CD8-positive, alpha-beta memory T cell (primary cell): Measurements from ENCODE around the gene PGBD2. TPM values are rescaled to one million over a fixed set of nuclear protein-coding genes. Genes with fewer than 3 reads are reported as not detected.
"Not testable (repeated sequence)": the region's sequence is repeated elsewhere in the genome, so short reads cannot be mapped to it uniquely, and the experiment has no call there.

Source experiments
- CTCF ChIA-PET: fragments of 350-600 bp; sonication (Branson Sonifier 250); formaldehyde crosslinking; loops from one replicate; lab custom pipeline; 2021; ENCODE audit warnings: antibody characterized with exemption; lab: Charles Lee
- POLR2A ChIA-PET: fragments of 350-600 bp; sonication (Branson Sonifier 250); formaldehyde crosslinking; loops from one replicate; lab custom pipeline; 2021; ENCODE audit warnings: antibody characterized with exemption; lab: Charles Lee
- DNase-seq, 5 donors: peaks; one replicate each; pipeline versions ENCODE4 v3.0.0 to v3.0.0-alpha.2; 2020 to 2022; ENCODE audit warnings: mixed read lengths in 1 of 5
- H3K27ac ChIP-seq: one replicate; pipeline ENCODE4 v1.7.0; 2013; ENCODE audit warnings: low read depth, mild to moderate bottlenecking, low read length, moderate library complexity
- H3K27me3 ChIP-seq: 2 replicates; pipeline ENCODE4 v1.7.0; 2013; ENCODE audit warnings: low read length, mild to moderate bottlenecking; ENCODE audit not compliant: insufficient read depth, poor library complexity, severe bottlenecking
- H3K36me3 ChIP-seq: 2 replicates; pipeline ENCODE4 v1.7.0; 2013; ENCODE audit warnings: mild to moderate bottlenecking, low read length, moderate library complexity; ENCODE audit not compliant: insufficient read depth
- H3K4me1 ChIP-seq: 2 replicates; pipeline ENCODE4 v1.7.0; 2013; ENCODE audit warnings: mild to moderate bottlenecking, low read length, moderate library complexity; ENCODE audit not compliant: insufficient read depth
- H3K4me3 ChIP-seq: 2 replicates; pipeline ENCODE4 v1.7.0; 2013; ENCODE audit warnings: mild to moderate bottlenecking, low read length
- H3K9me3 ChIP-seq: 2 replicates; pipeline ENCODE4 v1.7.0; 2013; ENCODE audit warnings: mild to moderate bottlenecking, low read length
- H3K27ac Mint-ChIP-seq, 8 donors: one replicate each; pipeline ENCODE4 v1.8.0; 2020 to 2021; ENCODE audit warnings: mixed read lengths in 8 of 8, mild to moderate bottlenecking in 6 of 8, inconsistent platforms in 3 of 8, moderate library complexity in 3 of 8
- H3K27me3 Mint-ChIP-seq, 2 donors: one replicate each; pipeline ENCODE4 v1.8.0; 2020 to 2021; ENCODE audit warnings: mixed read lengths in 2 of 2, mild to moderate bottlenecking in 1 of 2, moderate library complexity in 1 of 2
- H3K36me3 Mint-ChIP-seq, 3 donors: one replicate each; pipeline ENCODE4 v1.8.0; 2020 to 2021; ENCODE audit warnings: mixed read lengths in 3 of 3, inconsistent platforms in 1 of 3, mild to moderate bottlenecking in 1 of 3
- H3K4me1 Mint-ChIP-seq, 3 donors: one replicate each; pipeline ENCODE4 v1.8.0; 2020 to 2021; ENCODE audit warnings: mixed read lengths in 3 of 3, inconsistent platforms in 1 of 3, mild to moderate bottlenecking in 1 of 3
- H3K4me3 Mint-ChIP-seq, 7 donors: one replicate each; pipeline ENCODE4 v1.8.0; 2020 to 2021; ENCODE audit warnings: mixed read lengths in 7 of 7, mild to moderate bottlenecking in 6 of 7, moderate library complexity in 4 of 7, inconsistent platforms in 2 of 7
- H3K9me3 Mint-ChIP-seq, 5 donors: one replicate each; pipeline ENCODE4 v1.8.0; 2020 to 2022; ENCODE audit warnings: mixed read lengths in 5 of 5, mild to moderate bottlenecking in 3 of 5, moderate library complexity in 2 of 5, inconsistent platforms in 1 of 5
- polyA plus RNA-seq: library from polyadenylated mRNA; unstranded; fragments of 300-500 nt; fragmentation: Illumina TruSeq; gene quantifications from one replicate; pipeline ENCODE4 v1.2.3, GENCODE V29; 2021
- total RNA-seq, 2 experiments: library from RNA; stranded (reverse); gene quantifications; one replicate each; pipeline ENCODE4 v1.2.3, GENCODE V29; 2021

PGBD2 gene
- total and polyA plus RNA-seq, 3 experiments from 2014 or later = 7.0 to 13.7 (median 8.1) TPM

DNA sequence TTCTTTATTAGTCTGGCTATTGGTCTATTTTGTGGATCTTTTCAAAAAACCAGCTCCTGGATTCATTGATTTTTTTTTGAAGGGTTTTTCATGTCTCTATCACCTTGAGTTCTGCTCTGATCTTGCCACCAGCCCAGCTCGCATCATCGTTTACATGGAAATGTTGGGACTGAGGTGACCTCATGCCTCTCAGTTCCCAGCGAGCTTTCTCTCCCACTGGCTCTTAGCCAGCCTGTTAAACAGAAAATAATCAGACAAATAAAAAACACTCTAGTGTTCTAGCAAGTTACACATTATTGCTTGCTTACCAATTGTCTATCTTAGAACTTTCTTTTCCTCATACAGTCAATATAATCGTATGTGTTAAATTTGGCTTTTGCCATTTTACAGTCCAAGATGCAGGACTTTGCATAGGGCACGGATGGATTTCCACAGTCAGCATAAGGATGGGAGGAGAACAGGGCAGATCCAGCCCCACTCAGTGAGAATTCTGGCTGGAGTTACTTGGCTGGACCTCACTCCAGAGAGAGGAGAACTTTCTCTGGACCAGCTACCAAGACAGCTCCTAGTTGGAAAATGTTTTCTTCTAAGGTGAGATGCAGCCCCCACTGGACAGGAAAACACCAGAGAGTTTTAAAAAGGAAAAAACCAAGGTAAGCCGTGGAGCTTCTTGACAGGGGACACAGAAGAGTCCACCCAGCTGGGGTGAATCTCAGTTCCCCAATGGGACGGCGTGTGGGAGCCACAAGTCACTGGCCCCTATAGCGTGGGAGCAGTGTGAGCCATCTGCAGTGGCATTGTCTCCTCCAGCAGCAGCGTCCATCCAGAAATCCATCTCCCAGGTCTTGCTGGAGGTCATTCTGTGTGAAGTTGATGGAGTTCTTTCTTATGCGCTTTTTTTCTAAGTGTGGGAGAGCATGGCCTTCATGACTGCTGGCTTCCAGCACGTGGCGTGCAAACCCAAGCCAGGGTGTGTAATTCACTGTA is 17.6 kb downstream of the PGBD2 start:
- CTCF ChIA-PET = interaction anchor here (1.0 to 1.2 kb wide), 2 partner anchors 21 to 98 kb away, joined by 3 read pairs; partner anchors contain the start of gene SH3BP5L
- no peak overlapping the region for H3K4me3 ChIP-seq
- H3K36me3 ChIP-seq = no peaks in the 10 kb centered on the region
- no peaks in the 10 kb centered on the region for H3K27me3 Mint-ChIP-seq
- H3K4me1 ChIP-seq = peaks cover 17% of the 10 kb centered on the region
- H3K9me3 Mint-ChIP-seq = no peaks in the 10 kb centered on the region
- H3K27me3 ChIP-seq = no peaks in the 10 kb centered on the region
- H3K36me3 Mint-ChIP-seq = peaks cover 7 to 34% (median 16%) of the 10 kb centered on the region in 3 donors
- no peaks in the 10 kb centered on the region for H3K9me3 ChIP-seq
- H3K4me3 Mint-ChIP-seq = peak overlapping the region in 1 of 7 donors; percentile 80
- POLR2A ChIA-PET = no interaction called here
- peaks cover 15 to 26% (median 22%) of the 10 kb centered on the region in 3 donors for H3K4me1 Mint-ChIP-seq
- H3K27ac Mint-ChIP-seq = peak overlapping the region in 2 of 8 donors; percentile 68 to 77
- no peak for DNase-seq
- H3K27ac ChIP-seq = no peak overlapping the region

DNA sequence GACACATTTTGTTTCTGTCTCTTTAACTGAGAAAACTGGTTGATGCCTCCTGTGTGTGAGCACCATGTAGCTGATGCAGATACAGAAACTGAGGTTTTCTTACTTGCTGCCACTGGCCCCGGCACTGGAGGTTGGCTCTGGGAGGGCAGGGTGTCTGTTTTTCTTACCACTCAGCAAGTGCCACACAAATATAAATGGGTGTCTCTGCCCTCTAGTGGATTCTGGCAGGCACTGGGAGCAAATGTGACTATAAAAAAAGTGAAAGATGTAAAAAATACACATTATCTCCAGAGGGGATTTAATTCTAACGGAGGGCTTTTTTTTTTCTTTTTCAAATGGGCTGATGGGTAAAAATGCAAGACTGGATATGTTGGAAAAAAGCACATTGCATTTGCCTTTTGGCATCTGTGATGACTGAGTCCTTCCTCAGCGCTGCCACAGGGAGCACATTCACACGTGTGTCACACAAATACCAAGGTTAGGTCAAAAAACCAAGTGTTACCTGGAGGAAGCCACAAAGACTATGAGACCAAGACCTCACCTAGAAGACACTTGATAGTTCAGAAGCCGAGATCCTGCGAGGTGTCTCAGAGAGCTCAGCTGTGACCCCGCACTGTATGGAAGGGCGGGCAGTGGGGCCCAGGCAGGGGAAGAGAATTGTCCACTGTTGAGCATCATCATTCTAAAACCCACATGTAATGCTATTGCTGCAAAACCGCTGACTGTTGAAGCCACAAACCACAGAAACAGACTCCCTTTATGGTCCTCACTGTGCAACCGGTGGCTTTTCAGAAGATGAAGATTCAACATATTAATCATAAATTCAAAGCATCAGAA is 18.9 kb downstream of the PGBD2 start:
- H3K9me3 ChIP-seq = no peaks in the 10 kb centered on the region
- Mint-ChIP-seq H3K4me1 (peaks cover 15 to 26% (median 22%) of the 10 kb centered on the region in 3 donors), H3K27me3 (no peaks in the 10 kb centered on the region), H3K4me3 (peak overlapping the region in 6 of 7 donors; percentile 35 to 70 (median 53)), H3K9me3 (no peaks in the 10 kb centered on the region), H3K27ac (peak overlapping the region; percentile 2 to 89 (median 46)), H3K36me3 (peaks cover 0 to 26% (median 9%) of the 10 kb centered on the region in 3 donors)
- POLR2A ChIA-PET = no interaction called here
- peak; percentile 25 to 69 (median 59) for DNase-seq
- CTCF ChIA-PET = interaction anchor here (1.0 kb wide), 1 partner anchor 99 kb away, joined by 3 read pairs; the partner anchor contains the start of gene SH3BP5L
- H3K27me3 ChIP-seq = no peaks in the 10 kb centered on the region
- no peaks in the 10 kb centered on the region for H3K36me3 ChIP-seq
- no peak overlapping the region for H3K4me3 ChIP-seq
- H3K27ac ChIP-seq = no peak overlapping the region
- H3K4me1 ChIP-seq = peaks cover 17% of the 10 kb centered on the region

DNA sequence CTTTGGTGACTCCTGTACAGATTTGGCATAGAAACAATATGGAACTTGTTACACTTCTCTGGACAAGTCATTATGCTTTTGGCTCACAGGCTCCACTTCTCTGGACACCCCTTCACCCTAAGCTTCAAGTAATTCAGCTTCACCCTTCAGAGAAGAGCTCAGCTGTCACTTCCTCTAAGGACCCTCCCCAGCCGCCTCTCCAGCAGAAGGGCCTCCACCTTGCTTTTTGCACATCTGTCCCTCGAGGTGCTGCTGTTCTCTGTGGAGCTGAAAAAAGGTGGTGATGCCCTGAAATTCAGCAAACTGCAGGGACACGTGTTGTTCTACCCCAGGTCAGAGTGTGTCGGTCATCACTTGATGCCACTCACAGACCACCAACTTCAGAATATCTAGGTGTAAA is 19.8 kb downstream of the PGBD2 start:
- H3K36me3 Mint-ChIP-seq = peaks cover 0 to 18% (median 7%) of the 10 kb centered on the region in 3 donors
- H3K27me3 ChIP-seq, H3K27ac ChIP-seq, H3K9me3 ChIP-seq, H3K27me3 Mint-ChIP-seq, H3K4me3 ChIP-seq, POLR2A ChIA-PET, H3K9me3 Mint-ChIP-seq, H3K36me3 ChIP-seq, DNase-seq: not testable (repeated sequence)
- CTCF ChIA-PET = interaction anchor here (1.4 to 1.5 kb wide), 2 partner anchors 84 to 100 kb away, joined by 4 read pairs; partner anchors contain the start of gene SH3BP5L
- H3K27ac Mint-ChIP-seq = peak overlapping the region in 1 of 8 donors; percentile 58
- H3K4me1 Mint-ChIP-seq = peaks cover 15 to 25% (median 21%) of the 10 kb centered on the region in 3 donors
- H3K4me3 Mint-ChIP-seq = peak overlapping the region in 1 of 7 donors; percentile 67
- peaks cover 17% of the 10 kb centered on the region for H3K4me1 ChIP-seq

DNA sequence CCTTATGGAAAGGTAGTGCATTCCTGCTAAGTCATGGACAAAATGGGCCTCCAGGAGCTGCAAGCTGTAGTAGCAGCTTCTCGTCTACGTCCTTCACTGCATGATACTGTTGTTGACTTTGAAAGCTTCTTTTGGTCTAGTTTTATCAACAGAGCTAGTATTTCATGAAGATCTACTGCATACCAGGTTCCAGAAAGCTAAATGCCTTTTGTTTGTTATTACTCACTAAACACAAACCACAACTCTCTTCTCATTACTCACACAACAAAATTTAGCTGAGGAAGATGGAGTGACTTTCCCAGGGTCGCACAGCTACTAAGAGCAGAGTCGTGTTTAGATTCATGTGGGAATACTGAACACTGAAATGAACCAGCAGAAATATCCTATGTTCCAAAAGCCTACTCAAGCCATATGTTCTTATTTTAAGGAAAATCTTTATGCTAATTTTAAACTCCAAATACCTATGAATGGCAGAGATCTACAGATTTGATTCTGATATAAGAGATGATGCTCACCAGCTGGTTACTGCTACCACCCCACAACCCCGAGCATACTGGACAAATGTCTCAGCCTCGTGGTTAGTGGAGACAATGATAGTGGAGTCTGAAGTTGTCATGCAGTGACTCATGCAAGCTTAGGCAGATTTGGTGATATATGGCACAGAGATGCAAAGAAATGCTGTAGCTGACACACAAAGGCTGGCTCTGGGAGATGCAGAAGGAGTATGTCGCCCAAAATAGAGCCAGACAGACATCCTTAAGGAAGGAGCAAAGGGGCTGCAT is 20.6 kb downstream of the PGBD2 start:
- Histone ChIP-seq H3K9me3 (no peaks in the 10 kb centered on the region), H3K27ac (no peak overlapping the region), H3K4me1 (peaks cover 17% of the 10 kb centered on the region), H3K4me3 (no peak overlapping the region), H3K27me3 (no peaks in the 10 kb centered on the region), H3K36me3 (no peaks in the 10 kb centered on the region)
- H3K27me3 Mint-ChIP-seq = no peaks in the 10 kb centered on the region
- ChIA-PET POLR2A (no interaction called here), CTCF (interaction anchor here (1.4 to 1.5 kb wide), 2 partner anchors 84 to 100 kb away, joined by 4 read pairs; partner anchors contain the start of gene SH3BP5L)
- H3K4me1 Mint-ChIP-seq = peaks cover 15 to 22% (median 18%) of the 10 kb centered on the region in 3 donors
- peaks cover 0 to 11% (median 1%) of the 10 kb centered on the region in 3 donors for H3K36me3 Mint-ChIP-seq
- no peak overlapping the region for H3K4me3 Mint-ChIP-seq
- no peak for DNase-seq
- peak overlapping the region in 1 of 8 donors; percentile 0 for H3K27ac Mint-ChIP-seq
- H3K9me3 Mint-ChIP-seq = no peaks in the 10 kb centered on the region

DNA sequence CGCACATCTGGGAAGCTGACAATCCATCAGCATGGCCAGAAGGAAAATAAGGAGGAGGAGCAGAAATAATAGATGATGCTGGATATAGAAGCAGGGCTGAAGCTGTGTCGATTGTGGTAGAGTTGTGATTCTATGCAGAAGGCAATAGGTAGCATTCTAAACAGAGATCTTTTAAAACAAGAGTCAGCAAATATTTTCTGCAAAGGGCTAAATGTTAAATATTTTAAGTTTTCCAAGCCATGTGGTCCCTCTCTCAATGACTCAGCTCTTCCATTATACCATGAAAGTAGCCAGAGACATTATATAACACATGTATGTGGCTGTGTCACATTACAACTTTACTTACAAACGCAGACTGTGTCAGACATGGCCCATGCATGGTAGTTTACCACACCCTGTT is 21.2 kb downstream of the PGBD2 start:
- H3K36me3 Mint-ChIP-seq, H3K9me3 ChIP-seq, H3K27ac Mint-ChIP-seq, H3K36me3 ChIP-seq, H3K4me3 Mint-ChIP-seq, H3K4me3 ChIP-seq, POLR2A ChIA-PET, H3K27me3 ChIP-seq, H3K27me3 Mint-ChIP-seq, DNase-seq, H3K9me3 Mint-ChIP-seq, H3K27ac ChIP-seq: not testable (repeated sequence)
- CTCF ChIA-PET = interaction anchor here (1.5 kb wide), 1 partner anchor 101 kb away, joined by 4 read pairs; the partner anchor contains the start of gene SH3BP5L
- peaks cover 15 to 22% (median 18%) of the 10 kb centered on the region in 3 donors for H3K4me1 Mint-ChIP-seq
- peaks cover 17% of the 10 kb centered on the region for H3K4me1 ChIP-seq

DNA sequence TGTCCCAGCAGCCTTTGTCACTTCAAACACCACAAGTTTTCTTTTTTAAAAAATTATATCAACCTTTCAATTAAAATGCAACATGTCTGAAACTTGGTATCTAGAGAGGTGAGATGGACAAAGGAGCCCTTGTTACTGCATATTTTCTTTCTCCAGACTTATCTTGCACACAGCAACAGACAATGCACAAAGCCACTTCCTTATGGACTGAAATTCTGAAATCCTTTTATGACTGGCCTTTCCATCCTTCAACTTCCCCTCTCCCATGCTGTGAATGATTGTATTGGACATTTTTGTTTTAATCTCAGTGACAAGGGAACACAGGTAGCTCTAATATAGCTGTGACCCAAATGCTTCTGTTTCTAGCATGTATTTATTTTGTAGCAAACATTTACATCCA is 22.1 kb downstream of the PGBD2 start:
- H3K4me3 Mint-ChIP-seq, H3K4me3 ChIP-seq, H3K27me3 ChIP-seq, H3K36me3 Mint-ChIP-seq, H3K9me3 ChIP-seq, H3K36me3 ChIP-seq, H3K27ac ChIP-seq, H3K27me3 Mint-ChIP-seq, POLR2A ChIA-PET, H3K27ac Mint-ChIP-seq, DNase-seq, CTCF ChIA-PET, H3K9me3 Mint-ChIP-seq: not testable (repeated sequence)
- peaks cover 15 to 22% (median 18%) of the 10 kb centered on the region in 3 donors for H3K4me1 Mint-ChIP-seq
- H3K4me1 ChIP-seq = peaks cover 17% of the 10 kb centered on the region

DNA sequence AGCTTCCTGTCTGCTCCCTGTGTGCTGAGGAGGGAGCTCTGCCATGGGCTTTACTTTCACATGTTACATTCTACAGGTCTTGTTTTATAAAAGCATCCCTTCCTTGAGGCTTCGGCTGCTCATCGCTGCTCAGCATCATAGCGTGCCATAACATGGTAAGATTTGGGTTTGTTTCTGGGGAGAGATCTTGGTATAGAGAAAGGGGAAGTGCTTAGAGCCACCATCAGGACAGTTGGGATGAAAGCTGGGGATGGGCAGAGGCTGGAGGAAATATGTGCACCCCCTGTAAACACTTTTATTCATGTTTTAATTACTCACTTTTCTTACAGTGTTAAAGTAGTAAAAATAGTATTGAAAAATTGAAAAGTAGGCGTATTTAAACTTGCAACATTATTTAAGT is 24.0 kb downstream of the PGBD2 start:
- H3K27me3 ChIP-seq, DNase-seq, H3K36me3 ChIP-seq, H3K27ac ChIP-seq, H3K27me3 Mint-ChIP-seq, CTCF ChIA-PET, H3K27ac Mint-ChIP-seq, H3K4me3 Mint-ChIP-seq, H3K9me3 Mint-ChIP-seq, H3K36me3 Mint-ChIP-seq, POLR2A ChIA-PET, H3K4me1 ChIP-seq, H3K4me3 ChIP-seq, H3K9me3 ChIP-seq: not testable (repeated sequence)
- H3K4me1 Mint-ChIP-seq = peaks cover 7 to 14% (median 8%) of the 10 kb centered on the region in 3 donors
